ENCODE data around the gene TLCD1.

The TLCD1 gene

GRCh38 chr17:28675490-28675889 is 50.5 kb downstream of the TLCD1 start:
- Histone ChIP-seq H3F3A (ENCODE audit: low read depth) (no peaks in the 10 kb centered on the region), H3K9me3 (ENCODE audit: insufficient read depth, low read depth, low read length) (no peaks in the 10 kb centered on the region), H3K4me3 (ENCODE audit: low read length, poor library complexity, severe bottlenecking) (no peak overlapping the region), H3K79me2 (ENCODE audit: insufficient read depth, low read length) (no peaks in the 10 kb centered on the region), H3K9ac (ENCODE audit: low read depth, low read length, poor library complexity, severe bottlenecking) (no peak overlapping the region), H3K36me3 (ENCODE audit: insufficient read depth, low read length) (peaks cover 83% of the 10 kb centered on the region), H2AFZ (ENCODE audit: low read length) (no peak overlapping the region), H3K4me1 (ENCODE audit: insufficient read depth, low read length, poor library complexity, severe bottlenecking) (no peaks in the 10 kb centered on the region), H3K4me2 (ENCODE audit: low read depth, low read length, poor library complexity, severe bottlenecking) (no peak overlapping the region), H4K20me1 (ENCODE audit: insufficient read depth, low read length, poor library complexity, severe bottlenecking) (no peaks in the 10 kb centered on the region), H3K27me3 (ENCODE audit: insufficient read depth, low read length, poor library complexity, severe bottlenecking) (no peaks in the 10 kb centered on the region), H3K9me2 (replicated peaks; ENCODE audit: low read depth, low read length) (no peaks in the 10 kb centered on the region)
- TF ChIP-seq CTCF (conservative IDR thresholded peaks at IDR 0.05; ENCODE audit: low read length), result no peak
- no peak for TF ChIP-seq EZH2phosphoT487 (IDR thresholded peaks at IDR 0.05; ENCODE audit: borderline replicate concordance)

All from Loucy (cell line).